Ectodermal cell (in vitro differentiated cells): ENCODE measurements around the gene NCDN.

Experiments used
- H3K27ac ChIP-seq: 2 replicates; pipeline ENCODE4 v1.7.0; 2013; ENCODE audit warnings: mild to moderate bottlenecking, low read depth, low read length; ENCODE audit not compliant: insufficient read depth, poor library complexity, severe bottlenecking
- H3K27me3 ChIP-seq: 2 replicates; pipeline ENCODE4 v1.7.0; 2013; ENCODE audit warnings: mild to moderate bottlenecking, low read length; ENCODE audit not compliant: insufficient read depth, control insufficient read depth, poor library complexity, severe bottlenecking
- H3K36me3 ChIP-seq: one replicate; pipeline ENCODE4 v1.7.0; 2013; ENCODE audit warnings: low read length; ENCODE audit not compliant: control insufficient read depth, insufficient read depth
- H3K4me1 ChIP-seq: one replicate; pipeline ENCODE4 v1.7.0; 2013; ENCODE audit warnings: low read length; ENCODE audit not compliant: control insufficient read depth, insufficient read depth
- H3K4me3 ChIP-seq: 2 replicates; pipeline ENCODE4 v1.7.0; 2013; ENCODE audit warnings: low read depth, low read length, control low read depth; ENCODE audit not compliant: insufficient read depth
- H3K9me3 ChIP-seq: 2 replicates; pipeline ENCODE4 v1.7.0; 2013; ENCODE audit warnings: mild to moderate bottlenecking, low read length, moderate library complexity; ENCODE audit not compliant: control insufficient read depth
- WGBS, 2 experiments: methylation state at CpG; one replicate each; pipeline ENCODE4 v1.1.7; 2013; ENCODE audit warnings: missing lambda C conversion rate in 2 of 2; 5-methylcytosine and 5-hydroxymethylcytosine counted together

Gene NCDN

GRCh38 chr1:35561297-35561971 is 3.8 kb downstream of the NCDN start:
- Histone ChIP-seq H3K36me3 (peaks cover 12% of the 10 kb centered on the region), H3K4me1 (no peaks in the 10 kb centered on the region), H3K9me3 (no peaks in the 10 kb centered on the region), H3K4me3 (no peak overlapping the region), H3K27ac (no peak overlapping the region), H3K27me3 (no peaks in the 10 kb centered on the region)
- WGBS, 2 experiments = 89 to 93% methylated on average over 11 of the region's 11 CpGs

GRCh38 chr1:35561972-35562680 is 4.5 kb downstream of the NCDN start:
- Histone ChIP-seq H3K4me3 (no peak overlapping the region), H3K9me3 (no peaks in the 10 kb centered on the region), H3K4me1 (no peaks in the 10 kb centered on the region), H3K27me3 (no peaks in the 10 kb centered on the region), H3K27ac (no peak overlapping the region), H3K36me3 (peaks cover 12% of the 10 kb centered on the region)
- WGBS, 2 experiments = 93 to 95% methylated on average over 15 of the region's 15 CpGs

- H3K4me1 ChIP-seq = no peaks in the 10 kb centered on the region
- WGBS, 2 experiments = 92 to 95% methylated on average over 12 of the region's 12 CpGs
- H3K4me3 ChIP-seq = no peak overlapping the region
- H3K27ac ChIP-seq = no peak overlapping the region
- no peaks in the 10 kb centered on the region for H3K27me3 ChIP-seq
- H3K36me3 ChIP-seq = peaks cover 12% of the 10 kb centered on the region
- no peaks in the 10 kb centered on the region for H3K9me3 ChIP-seq
Observed at GRCh38 chr1:35563166-35563565, 5.6 kb downstream of the NCDN start.

GRCh38 chr1:35564037-35564883 is 6.7 kb downstream of the NCDN start:
- 82 to 84% methylated on average over 9 of the region's 9 CpGs for WGBS, 2 experiments
- Histone ChIP-seq H3K36me3 (peaks cover 12% of the 10 kb centered on the region), H3K9me3 (no peaks in the 10 kb centered on the region)

GRCh38 chr1:35564884-35565741 is 7.5 kb downstream of the NCDN start:
- Histone ChIP-seq H3K9me3 (no peaks in the 10 kb centered on the region), H3K4me3 (no peak overlapping the region), H3K27me3 (peaks cover 9% of the 10 kb centered on the region), H3K27ac (no peak overlapping the region), H3K36me3 (peaks cover 12% of the 10 kb centered on the region), H3K4me1 (no peaks in the 10 kb centered on the region)
- WGBS, 2 experiments = 93% methylated on average over 28 of the region's 28 CpGs

More at GRCh38 chr1:35564037-35564883, 6.7 kb downstream of the NCDN start:
- no peak overlapping the region for H3K27ac ChIP-seq
- H3K27me3 ChIP-seq = peaks cover under 1% of the 10 kb centered on the region
- no peak overlapping the region for H3K4me3 ChIP-seq
- H3K4me1 ChIP-seq = no peaks in the 10 kb centered on the region

- WGBS, 2 experiments = 92 to 96% methylated on average over 11 of the region's 11 CpGs
- peaks cover 12% of the 10 kb centered on the region for H3K36me3 ChIP-seq
- peaks cover 15% of the 10 kb centered on the region for H3K27me3 ChIP-seq
- H3K27ac ChIP-seq = no peak overlapping the region
- no peaks in the 10 kb centered on the region for H3K9me3 ChIP-seq
- no peaks in the 10 kb centered on the region for H3K4me1 ChIP-seq
- no peak overlapping the region for H3K4me3 ChIP-seq
Observed at GRCh38 chr1:35565742-35566133, 8.1 kb downstream of the NCDN start.

- Histone ChIP-seq H3K27me3 (peaks cover 38% of the 10 kb centered on the region), H3K4me3 (no peak overlapping the region), H3K4me1 (no peaks in the 10 kb centered on the region), H3K9me3 (no peaks in the 10 kb centered on the region), H3K36me3 (no peaks in the 10 kb centered on the region), H3K27ac (no peak overlapping the region)
- WGBS, 2 experiments = 69 to 70% methylated on average over 9 of the region's 9 CpGs
Observed at GRCh38 chr1:35567947-35568558, 10.5 kb downstream of the NCDN start.

GRCh38 chr1:35568975-35569395 is 11.4 kb downstream of the NCDN start:
- Histone ChIP-seq H3K27me3 (peaks cover 48% of the 10 kb centered on the region), H3K36me3 (no peaks in the 10 kb centered on the region), H3K4me1 (no peaks in the 10 kb centered on the region), H3K4me3 (no peak overlapping the region), H3K9me3 (no peaks in the 10 kb centered on the region), H3K27ac (no peak overlapping the region)
- WGBS, 2 experiments = 25 to 29% methylated on average over 4 of the region's 4 CpGs

- peaks cover 57% of the 10 kb centered on the region for H3K27me3 ChIP-seq
- no peak overlapping the region for H3K4me3 ChIP-seq
- 78 to 86% methylated on average over 1 of the region's 1 CpG for WGBS, 2 experiments
- H3K36me3 ChIP-seq = no peaks in the 10 kb centered on the region
- no peaks in the 10 kb centered on the region for H3K9me3 ChIP-seq
- H3K4me1 ChIP-seq = no peaks in the 10 kb centered on the region
- no peak overlapping the region for H3K27ac ChIP-seq
Observed at GRCh38 chr1:35569936-35570335, 12.3 kb downstream of the NCDN start.
